Endodermal cell (in vitro differentiated cells): Measurements from ENCODE around the gene PPP1R12A. TPM values are rescaled to one million over a fixed set of nuclear protein-coding genes. Genes with fewer than 3 reads are reported as not detected.

Experiments used
- DNase-seq: peaks from one replicate; pipeline ENCODE4 v3.0.0-alpha.2; 2017
- H3K27ac ChIP-seq: 2 replicates; pipeline ENCODE4 v1.5.1; 2013; ENCODE audit warnings: mild to moderate bottlenecking, low read depth, low read length, moderate library complexity
- H3K27me3 ChIP-seq: 2 replicates; pipeline ENCODE4 v1.6.1; 2013; ENCODE audit warnings: mild to moderate bottlenecking, low read length, moderate library complexity; ENCODE audit not compliant: insufficient read depth, control insufficient read depth, poor library complexity, severe bottlenecking
- H3K36me3 ChIP-seq: 2 replicates; pipeline ENCODE4 v1.7.0; 2013; ENCODE audit warnings: mild to moderate bottlenecking, low read length, moderate library complexity; ENCODE audit not compliant: control insufficient read depth, insufficient read depth
- H3K4me1 ChIP-seq: one replicate; pipeline ENCODE4 v1.7.0; 2013; ENCODE audit warnings: low read length; ENCODE audit not compliant: control insufficient read depth, insufficient read depth
- H3K4me3 ChIP-seq: 2 replicates; pipeline ENCODE4 v1.5.1; 2013; ENCODE audit warnings: mild to moderate bottlenecking, low read length, moderate library complexity
- H3K9ac ChIP-seq: 2 replicates; pipeline ENCODE4 v1.6.1; 2013; ENCODE audit warnings: mild to moderate bottlenecking, low read length, moderate library complexity; ENCODE audit not compliant: poor library complexity, severe bottlenecking; ENCODE audit errors: extremely low read depth
- H3K9me3 ChIP-seq: 2 replicates; pipeline ENCODE4 v1.6.1; 2013; ENCODE audit warnings: mild to moderate bottlenecking, low read length, moderate library complexity; ENCODE audit not compliant: control insufficient read depth
- H3K27ac Mint-ChIP-seq: 2 replicates; pipeline ENCODE4 v1.8.0; 2020; ENCODE audit warnings: mixed read lengths
- H3K27me3 Mint-ChIP-seq: 2 replicates; pipeline ENCODE4 v1.8.0; 2021; ENCODE audit warnings: mild to moderate bottlenecking, mixed read lengths; ENCODE audit not compliant: insufficient read depth
- H3K36me3 Mint-ChIP-seq: 2 replicates; pipeline ENCODE4 v1.8.0; 2020; ENCODE audit warnings: low read depth, mixed read lengths
- H3K4me1 Mint-ChIP-seq: 2 replicates; pipeline ENCODE4 v1.8.0; 2020; ENCODE audit warnings: mixed read lengths
- H3K4me3 Mint-ChIP-seq: 2 replicates; pipeline ENCODE4 v1.8.0; 2020; ENCODE audit warnings: mild to moderate bottlenecking, moderate library complexity, mixed read lengths
- H3K9me3 Mint-ChIP-seq: 2 replicates; pipeline ENCODE4 v1.8.0; 2020; ENCODE audit warnings: mild to moderate bottlenecking, mixed read lengths
- CTCF ChIP-seq: fragments of 200-600 bp; sonication (generic); conservative IDR thresholded peaks from 2 replicates; pipeline ENCODE4 v1.5.0; 2021; ENCODE audit warnings: antibody characterized with exemption, mild to moderate bottlenecking
- WGBS, 2 experiments: methylation state at CpG; one replicate each; pipeline versions ENCODE4 v1.1.5 to v1.1.7; 2013; ENCODE audit warnings: missing lambda C conversion rate in 2 of 2, mixed read lengths in 1 of 2; ENCODE audit not compliant: insufficient coverage in 1 of 2, insufficient read length in 1 of 2; 5-methylcytosine and 5-hydroxymethylcytosine counted together
- long read RNA-seq, 4 experiments: library from polyadenylated mRNA in 2 of 4; library from RNA in 1 of 4; library from capped mRNA in 1 of 4; stranded (forward) in 3 of 4; unstranded in 1 of 4; transcript quantifications; one replicate each; pipeline ENCODE4 v2.0.0, GENCODE V29; 2020 to 2021; ENCODE audit warnings: inconsistent platforms in 1 of 4
- polyA plus RNA-seq, 2 experiments: library from polyadenylated mRNA; stranded (reverse); fragments of 50-300 nt; gene quantifications; one replicate each; pipeline ENCODE4 v1.2.3, GENCODE V29; 2013
- total RNA-seq, 2 donors: library from RNA; stranded (reverse); fragmentation: NEBNext Ultra II Directional in 1 of 2; extraction: Animal tissue kit (Norgen Biotek cat#: 25700) in 1 of 2; gene quantifications; 2 replicates in 1 of 2; 3 replicates in 1 of 2; pipeline ENCODE4 v1.2.1, GENCODE V29; 2021

Gene PPP1R12A
- total RNA-seq, result 10 to 100 TPM; 80.0 to 94.7 TPM
- polyA plus RNA-seq (2013, experiment 1 of 2), result 47.6 TPM
- 55.4 TPM for polyA plus RNA-seq (2013, experiment 2 of 2)
- long read RNA-seq, experiment 1, partial matches to known transcripts, result 2 of 27 reads
- long read RNA-seq, experiment 1, other reads (novel, unspliced or antisense), result 24 of 27 reads
- long read RNA-seq, experiment 2, full-length matches to known transcripts, result 3 of 20 reads
- long read RNA-seq, experiment 2, partial matches to known transcripts, result 9 of 20 reads
- long read RNA-seq, experiment 2, other reads (novel, unspliced or antisense), result 8 of 20 reads
- long read RNA-seq, experiment 3, partial matches to known transcripts, result 328 of 364 reads
- long read RNA-seq, experiment 3, other reads (novel, unspliced or antisense), result 34 of 364 reads
- long read RNA-seq, experiment 4, partial matches to known transcripts, result 25 of 35 reads
- long read RNA-seq, experiment 4, other reads (novel, unspliced or antisense), result 10 of 35 reads

GRCh38 chr12:79935021-79935623 is at the start of gene PPP1R12A:
PPP1R12A (minus strand) TSS chr12:79935097; CDS start chr12:79934931, 166 bp downstream.
- Histone ChIP-seq H3K27ac (peak within 1 kb of the TSS; percentile 93), H3K27me3 (no peaks in the 10 kb centered on the region), H3K4me1 (no peaks in the 10 kb centered on the region), H3K4me3 (peak within 1 kb of the TSS; percentile 96), H3K36me3 (peaks cover 3% of the 10 kb centered on the region), H3K9ac (peak within 1 kb of the TSS; percentile 89), H3K9me3 (peaks cover under 1% of the 10 kb centered on the region)
- peak; percentile 100 for DNase-seq
- H3K27me3 Mint-ChIP-seq, result no peaks in the 10 kb centered on the region
- peaks cover 1% of the 10 kb centered on the region for H3K36me3 Mint-ChIP-seq
- peaks cover 30% of the 10 kb centered on the region for H3K4me1 Mint-ChIP-seq
- H3K9me3 Mint-ChIP-seq, result no peaks in the 10 kb centered on the region
- H3K27ac Mint-ChIP-seq, result peak within 1 kb of the TSS; percentile 100
- WGBS, 2 experiments, result 0% methylated on average over 16 to 44 of the region's 44 CpGs
- peak; percentile 45 for TF ChIP-seq CTCF
- peak within 1 kb of the TSS; percentile 100 for H3K4me3 Mint-ChIP-seq

GRCh38 chr12:79983986-79984620 is 49.2 kb upstream of the PPP1R12A start:
- DNase-seq, result no peak
- no peak overlapping the region for H3K27ac Mint-ChIP-seq

More at GRCh38 chr12:79983986-79984620, 49.2 kb upstream of the PPP1R12A start:
- no peak for TF ChIP-seq CTCF
- Histone ChIP-seq H3K27ac (no peak overlapping the region), H3K4me1 (peaks cover 10% of the 10 kb centered on the region), H3K9ac (no peak overlapping the region), H3K27me3 (no peaks in the 10 kb centered on the region), H3K9me3 (no peaks in the 10 kb centered on the region), H3K4me3 (peak overlapping the region; percentile 47), H3K36me3 (no peaks in the 10 kb centered on the region)
- H3K27me3 Mint-ChIP-seq, result no peaks in the 10 kb centered on the region
- no peak overlapping the region for H3K4me3 Mint-ChIP-seq
- peaks cover 7% of the 10 kb centered on the region for H3K4me1 Mint-ChIP-seq
- no peaks in the 10 kb centered on the region for H3K36me3 Mint-ChIP-seq
- no peaks in the 10 kb centered on the region for H3K9me3 Mint-ChIP-seq
- 90 to 93% methylated on average over 4 to 6 of the region's 6 CpGs for WGBS, 2 experiments
